ENCODE data around the gene HMCES. TPM values are rescaled to one million over a fixed set of nuclear protein-coding genes. Genes with fewer than 3 reads are reported as not detected.
"Not testable (repeated sequence)": the region's sequence is repeated elsewhere in the genome, so short reads cannot be mapped to it uniquely, and the experiment has no call there.

Gene HMCES
- total RNA-seq, 1 donor from 2014 or later: 32.9 TPM

DNA sequence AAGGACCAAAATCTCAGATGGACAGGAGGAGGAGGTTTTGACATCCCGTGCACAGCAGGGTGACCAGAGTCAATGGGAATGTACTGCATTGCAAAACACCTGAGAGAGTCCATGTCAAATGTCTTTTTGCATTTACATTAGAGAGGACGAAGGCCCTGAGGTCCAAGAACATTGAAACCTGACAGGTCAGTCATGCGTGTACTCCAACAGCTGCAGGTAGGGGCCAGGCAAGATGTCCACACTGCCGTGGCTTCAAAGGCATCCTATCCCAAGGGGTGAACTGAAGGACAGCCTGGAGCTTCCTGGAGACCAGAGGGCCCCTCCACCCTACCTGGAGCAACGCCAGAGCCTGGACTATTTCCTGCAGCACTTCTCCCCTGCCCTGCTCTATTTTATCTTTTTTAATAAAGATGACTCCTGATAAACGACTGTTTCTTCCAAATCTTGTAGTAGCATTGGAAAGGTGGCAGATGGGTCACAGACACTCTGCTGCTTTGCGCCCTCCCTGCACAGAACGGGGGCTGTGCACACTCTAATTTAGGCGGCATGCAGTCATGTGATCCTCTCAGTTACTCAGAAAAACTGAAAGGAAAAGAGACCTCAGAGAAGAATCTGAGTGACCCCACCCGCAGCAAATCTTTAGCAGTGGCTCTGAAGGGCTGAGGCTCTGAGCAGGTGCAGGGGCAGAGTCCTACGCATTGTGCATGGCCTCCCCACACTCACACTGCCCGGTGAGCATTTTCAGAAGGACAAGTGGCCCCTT lies 68.2 kb downstream of the HMCES start:
- peak; percentile 22 for DNase-seq (ENCODE audit: low read depth)

DNA sequence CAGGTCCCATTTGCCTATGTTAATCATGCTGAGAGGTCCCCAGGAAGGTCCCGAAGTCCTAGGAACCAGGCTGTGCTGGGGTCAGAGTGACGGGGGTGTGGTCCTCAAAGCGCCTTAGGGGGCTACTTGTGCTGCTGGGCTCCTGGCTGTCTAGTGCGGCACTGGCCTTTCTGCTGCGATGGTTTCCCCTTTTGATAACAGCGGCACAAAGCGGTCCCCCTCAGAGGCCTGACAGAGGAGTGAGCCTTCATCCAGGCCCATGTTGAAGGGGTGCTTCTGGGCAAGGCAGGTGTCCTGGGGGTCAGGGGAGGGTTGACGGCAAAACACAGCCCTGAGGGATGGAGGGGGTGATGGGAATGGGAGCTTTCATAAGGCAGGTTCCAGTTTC lies 68.8 kb downstream of the HMCES start:
- no peak for DNase-seq (ENCODE audit: low read depth)

DNA sequence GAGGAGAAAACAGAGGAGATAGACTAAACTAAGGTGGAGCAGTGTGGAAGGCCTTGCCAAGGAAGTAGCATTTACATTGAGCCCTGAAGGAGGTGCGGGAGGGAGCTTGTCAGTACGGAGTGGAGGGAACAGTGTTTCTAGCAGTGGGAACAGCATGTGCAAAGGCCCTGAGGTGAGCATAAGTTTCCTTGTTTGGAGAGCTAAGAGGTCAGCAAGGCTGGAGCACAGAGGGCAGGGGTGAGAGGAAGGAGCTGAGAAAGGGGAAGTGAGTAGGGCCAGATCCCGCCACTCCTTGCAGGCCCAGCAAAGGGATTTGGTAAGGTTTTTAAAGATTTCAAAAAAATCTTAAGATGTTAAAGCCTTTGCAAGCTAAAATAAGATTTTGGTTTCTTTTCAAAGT lies 70.1 kb downstream of the HMCES start:
- no peak for DNase-seq (ENCODE audit: low read depth)

DNA sequence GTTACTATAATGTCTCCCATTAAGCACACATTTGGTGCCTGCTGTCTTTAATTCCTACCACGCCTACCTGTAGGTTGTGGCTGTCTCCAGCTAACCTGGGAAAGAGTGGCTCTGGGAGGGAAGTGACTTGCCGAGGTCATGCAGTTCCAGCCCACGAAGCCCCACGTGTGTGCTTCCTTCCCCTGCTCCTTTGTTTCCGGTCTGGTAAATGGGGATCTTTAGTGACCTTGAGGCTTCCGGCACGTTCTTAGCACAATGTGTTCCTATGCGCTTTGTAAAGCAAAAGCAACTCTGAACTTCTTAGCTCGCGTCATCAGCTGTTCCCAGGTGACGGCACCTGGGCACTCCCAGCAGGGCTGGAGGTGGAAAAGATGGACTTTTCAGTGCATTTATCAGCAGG lies 70.5 kb downstream of the HMCES start:
- not testable (repeated sequence) for DNase-seq (ENCODE audit: low read depth)

DNA sequence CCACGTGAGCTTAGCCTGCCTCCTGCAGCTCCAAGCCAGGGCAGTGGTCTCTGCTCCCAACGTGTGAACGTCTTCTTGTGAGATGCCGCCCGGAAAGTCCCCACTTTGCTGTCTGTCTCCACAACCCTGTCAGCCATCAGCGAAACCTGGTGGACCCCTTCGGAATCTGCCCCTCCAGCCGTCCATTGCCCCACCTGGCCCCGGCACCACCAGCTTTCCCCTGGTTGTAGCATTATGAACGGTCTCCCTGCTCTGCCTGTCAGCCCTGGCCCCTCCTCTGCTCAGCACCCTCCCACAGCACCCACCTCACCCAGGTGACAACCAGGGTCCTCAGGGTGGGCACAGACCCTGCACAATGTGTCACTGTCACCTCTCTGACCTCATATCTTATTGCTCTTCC lies 71.1 kb downstream of the HMCES start:
- DNase-seq (ENCODE audit: low read depth): no peak

DNA sequence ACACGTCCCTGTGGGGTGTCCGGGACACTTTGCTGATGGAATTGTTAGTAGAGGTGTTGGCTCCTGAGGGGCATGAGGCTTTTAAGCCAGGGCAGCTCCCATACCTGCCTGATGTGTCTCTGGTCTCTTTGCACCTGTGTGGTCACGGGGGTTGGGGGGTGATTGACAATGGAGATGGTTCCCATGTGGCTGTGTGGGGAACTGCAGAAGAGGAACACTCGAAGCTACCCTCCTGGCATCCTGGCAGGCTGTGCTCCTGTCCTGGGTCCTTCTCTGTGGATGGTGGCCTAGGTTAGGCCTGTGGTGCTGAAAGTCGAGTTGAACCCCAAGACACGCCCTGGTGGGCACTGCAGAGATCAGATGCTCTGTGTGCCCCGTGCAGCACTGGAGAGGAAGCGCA lies 73.4 kb downstream of the HMCES start:
- DNase-seq (ENCODE audit: low read depth): no peak

DNA sequence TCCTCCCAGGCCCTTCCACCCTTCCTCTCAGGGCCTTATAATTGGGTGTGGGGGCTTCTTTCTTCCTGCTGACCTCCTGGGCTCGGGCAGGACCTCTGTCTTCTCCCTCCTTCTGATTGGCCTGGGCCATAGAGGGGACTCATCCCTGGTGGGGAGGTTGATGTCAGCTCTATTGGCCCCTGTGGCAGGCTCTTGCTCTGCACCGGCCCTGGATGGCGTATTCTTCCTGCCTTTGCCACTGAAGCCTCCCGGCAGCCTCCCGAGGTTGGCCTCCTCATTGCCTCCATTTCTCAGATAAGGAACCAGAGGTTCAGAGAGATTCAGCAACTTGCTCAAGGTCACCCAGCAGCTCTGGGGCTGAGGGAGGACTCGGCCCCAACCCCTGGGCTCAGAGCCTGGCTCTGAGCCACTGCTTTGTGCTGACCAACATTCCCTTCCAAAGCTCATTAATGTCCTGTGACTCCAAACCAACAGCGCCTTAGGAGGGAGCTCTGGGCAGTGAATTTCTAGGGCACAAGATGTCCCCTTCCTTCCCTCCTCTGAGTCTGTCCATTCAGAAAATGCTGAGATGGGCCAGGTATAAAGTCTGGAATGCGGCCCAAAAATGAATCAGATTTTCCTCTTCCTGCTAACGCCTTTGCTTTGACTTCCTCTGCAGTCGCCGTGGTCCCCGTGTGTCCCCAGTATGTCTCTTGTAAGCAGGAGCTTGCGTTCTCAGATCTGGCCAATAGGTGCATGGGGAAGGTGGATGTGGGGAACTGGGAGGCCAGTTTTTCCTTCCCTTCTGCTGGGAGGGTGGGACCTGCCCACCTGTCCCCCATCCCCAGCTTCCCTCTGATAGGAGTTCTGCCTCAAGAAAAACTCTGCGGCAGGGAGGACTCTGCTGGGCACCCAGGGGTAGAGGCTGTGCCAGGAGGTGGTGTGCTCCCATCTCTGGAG lies 74.2 kb downstream of the HMCES start:
- DNase-seq (ENCODE audit: low read depth): no peak

DNA sequence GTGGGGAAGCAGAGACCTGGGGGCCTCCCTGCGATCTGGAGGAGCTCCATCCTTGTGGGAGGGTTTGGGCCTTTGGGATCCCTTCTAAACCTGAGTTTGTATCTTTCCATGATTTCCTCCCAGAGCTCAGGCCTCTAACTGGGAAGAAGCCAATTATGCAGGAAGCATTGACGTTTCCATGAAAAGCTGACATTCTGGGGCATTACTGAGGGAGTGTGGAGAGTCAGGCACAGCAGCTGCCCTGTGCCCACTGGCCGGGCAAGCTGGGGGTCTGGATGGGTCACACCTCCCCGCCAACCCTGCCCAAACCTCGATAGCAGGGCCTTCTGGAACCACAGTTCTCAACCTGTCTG lies 74.9 kb downstream of the HMCES start:
- DNase-seq (ENCODE audit: low read depth): no peak

Other genes with a start within 250 kb of the HMCES start
- gene GP9, start 218.1 kb upstream of the HMCES start, total RNA-seq: not detected in 2 replicates
- gene RAB43, start 157.1 kb upstream of the HMCES start, total RNA-seq: 38.3 and 41.7 TPM in 2 replicates
- 18.7 and 19.8 TPM in 2 replicates for gene ISY1, start 117.8 kb upstream of the HMCES start, total RNA-seq
- 276 and 290 TPM in 2 replicates for gene CNBP, start 95.0 kb upstream of the HMCES start, total RNA-seq
- gene COPG1, start 29.3 kb upstream of the HMCES start, total RNA-seq: 240 and 286 TPM in 2 replicates
- gene EFCAB12, start 149.8 kb downstream of the HMCES start, total RNA-seq: 0.50 TPM in 1 of 2 replicates, not detected in the other
- 20.8 and 34.7 TPM in 2 replicates for gene MBD4, start 161.1 kb downstream of the HMCES start, total RNA-seq
- gene IFT122, start 161.4 kb downstream of the HMCES start, total RNA-seq: 13.2 and 32.8 TPM in 2 replicates
- not detected in 2 replicates for gene RHO, start 249.8 kb downstream of the HMCES start, total RNA-seq